HL-60/S4 treated with retinoic acid at 250 ng/mL for 4 days and 3 days (cell line): Measurements from ENCODE around the gene ERBB2.

Source experiments
- in situ Hi-C: fragments of 300-500 bp; cut with MboI; formaldehyde crosslinking; loops from 2 replicates; pipeline ENCODE4 v1.7.0; 2022; ENCODE audit warnings: low sequenced_read_pairs

Gene ERBB2

DNA sequence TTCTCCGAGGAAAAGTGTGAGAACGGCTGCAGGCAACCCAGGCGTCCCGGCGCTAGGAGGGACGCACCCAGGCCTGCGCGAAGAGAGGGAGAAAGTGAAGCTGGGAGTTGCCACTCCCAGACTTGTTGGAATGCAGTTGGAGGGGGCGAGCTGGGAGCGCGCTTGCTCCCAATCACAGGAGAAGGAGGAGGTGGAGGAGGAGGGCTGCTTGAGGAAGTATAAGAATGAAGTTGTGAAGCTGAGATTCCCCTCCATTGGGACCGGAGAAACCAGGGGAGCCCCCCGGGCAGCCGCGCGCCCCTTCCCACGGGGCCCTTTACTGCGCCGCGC is at the start of gene ERBB2:
Gene ERBB2 (plus strand): TSS at position 247 of the 330 bp plus-strand sequence. CDS start 175 bp downstream, outside the sequence.
- in situ Hi-C loops = no loop called here

DNA sequence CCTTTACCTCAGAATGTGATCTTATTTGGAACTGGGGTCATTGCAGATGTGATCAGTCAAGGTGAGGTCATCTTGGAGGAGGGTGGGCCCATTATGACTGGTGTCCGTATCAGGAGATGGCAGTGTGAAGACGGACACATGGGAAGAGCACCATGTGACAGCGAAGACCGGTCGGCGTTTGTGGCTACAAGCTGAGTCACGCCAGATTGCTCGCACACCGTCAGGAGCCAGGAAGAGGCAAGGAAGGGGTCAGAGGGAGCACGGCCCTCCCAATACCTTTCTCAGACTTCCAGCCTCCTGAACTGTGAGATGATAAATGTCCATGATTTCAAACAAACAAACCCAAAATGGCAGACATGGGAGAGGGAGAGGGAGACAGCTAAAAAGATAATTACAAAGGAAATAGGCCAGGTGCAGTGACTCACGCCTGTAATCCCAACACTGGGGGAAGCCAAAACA is 49.7 kb upstream of the ERBB2 start:
- in situ Hi-C loops = no loop called here

DNA sequence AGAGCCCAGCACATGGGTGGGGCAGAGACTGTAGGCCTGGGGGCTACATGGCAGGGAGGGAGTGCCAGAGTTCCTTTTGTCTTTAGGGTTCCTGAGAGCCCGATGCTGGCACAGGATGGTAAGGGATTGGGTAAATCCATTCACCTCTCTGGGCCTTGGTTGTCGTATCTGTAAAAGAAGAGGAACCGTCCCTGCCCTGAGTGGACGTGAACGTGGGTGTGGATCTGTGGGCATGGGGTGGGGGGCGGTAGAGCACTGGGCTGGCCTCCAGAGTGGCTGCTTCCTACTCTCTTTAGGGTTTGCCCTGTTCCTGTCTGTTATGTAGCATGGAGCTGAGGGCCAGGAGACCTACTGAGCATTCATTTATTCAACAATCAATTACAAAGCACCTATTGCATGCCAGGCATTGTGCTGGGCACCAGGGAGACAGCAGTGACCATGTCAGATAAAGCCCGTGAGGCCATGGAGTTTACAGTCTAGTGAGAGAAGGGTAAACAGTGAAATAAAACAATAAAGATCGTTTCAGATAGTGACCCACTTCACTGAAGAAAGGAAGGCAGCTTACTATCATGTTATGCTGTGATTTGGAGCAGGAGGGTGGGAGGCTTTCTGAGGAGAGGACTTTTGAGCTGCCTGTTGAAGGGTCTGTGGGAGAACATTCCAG is 47.8 kb upstream of the ERBB2 start:
- in situ Hi-C loops = no loop called here

DNA sequence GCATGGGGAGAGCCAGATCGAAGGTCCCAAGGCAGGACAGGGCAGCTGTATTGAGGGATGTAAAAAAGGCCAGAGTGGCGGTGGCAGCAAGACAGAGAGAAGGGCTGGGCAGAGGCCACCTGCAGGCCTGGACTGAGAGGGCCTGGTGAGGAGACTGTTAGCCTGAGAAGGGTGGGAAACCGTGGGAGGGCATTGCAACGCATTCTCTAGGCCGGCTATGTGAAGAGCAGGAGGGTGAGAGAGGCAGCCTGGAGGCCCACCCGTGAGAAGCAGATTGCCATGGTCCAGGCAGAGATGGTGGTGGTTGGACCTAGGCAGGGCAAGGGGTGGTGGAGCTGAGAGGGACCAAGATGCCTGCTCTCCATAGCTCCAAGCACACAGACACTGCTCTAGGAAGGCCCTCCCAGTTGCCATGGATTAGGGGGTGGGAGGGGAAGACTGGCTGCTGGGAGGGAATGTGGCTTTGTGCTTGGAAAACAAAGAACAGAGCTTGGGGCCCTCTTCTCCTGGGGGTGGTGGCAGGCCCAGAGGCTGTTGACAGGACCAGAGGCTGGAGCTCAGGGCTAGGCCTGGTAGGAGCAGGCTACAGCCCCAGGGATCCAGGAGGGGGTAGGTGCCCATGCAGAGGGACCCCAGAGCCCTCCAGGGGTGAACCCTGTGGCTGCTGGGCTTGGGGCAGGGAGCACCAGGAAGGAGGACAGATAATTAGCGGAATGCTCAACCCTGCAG is 47.1 kb upstream of the ERBB2 start:
- in situ Hi-C loops = no loop called here

DNA sequence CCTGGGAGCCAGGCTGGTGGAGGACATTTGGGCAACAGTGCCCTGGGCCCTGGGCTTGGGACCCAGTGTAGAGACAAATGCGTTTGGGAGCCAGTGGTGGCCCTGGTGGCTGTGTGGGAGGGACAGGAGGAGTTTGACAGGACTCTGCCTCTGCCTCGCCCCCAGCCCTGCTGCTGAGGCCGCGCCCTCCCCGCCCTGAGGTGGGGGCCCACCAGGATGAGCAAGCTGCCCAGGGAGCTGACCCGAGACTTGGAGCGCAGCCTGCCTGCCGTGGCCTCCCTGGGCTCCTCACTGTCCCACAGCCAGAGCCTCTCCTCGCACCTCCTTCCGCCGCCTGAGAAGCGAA is 46.6 kb upstream of the ERBB2 start:
- in situ Hi-C loops = no loop called here

DNA sequence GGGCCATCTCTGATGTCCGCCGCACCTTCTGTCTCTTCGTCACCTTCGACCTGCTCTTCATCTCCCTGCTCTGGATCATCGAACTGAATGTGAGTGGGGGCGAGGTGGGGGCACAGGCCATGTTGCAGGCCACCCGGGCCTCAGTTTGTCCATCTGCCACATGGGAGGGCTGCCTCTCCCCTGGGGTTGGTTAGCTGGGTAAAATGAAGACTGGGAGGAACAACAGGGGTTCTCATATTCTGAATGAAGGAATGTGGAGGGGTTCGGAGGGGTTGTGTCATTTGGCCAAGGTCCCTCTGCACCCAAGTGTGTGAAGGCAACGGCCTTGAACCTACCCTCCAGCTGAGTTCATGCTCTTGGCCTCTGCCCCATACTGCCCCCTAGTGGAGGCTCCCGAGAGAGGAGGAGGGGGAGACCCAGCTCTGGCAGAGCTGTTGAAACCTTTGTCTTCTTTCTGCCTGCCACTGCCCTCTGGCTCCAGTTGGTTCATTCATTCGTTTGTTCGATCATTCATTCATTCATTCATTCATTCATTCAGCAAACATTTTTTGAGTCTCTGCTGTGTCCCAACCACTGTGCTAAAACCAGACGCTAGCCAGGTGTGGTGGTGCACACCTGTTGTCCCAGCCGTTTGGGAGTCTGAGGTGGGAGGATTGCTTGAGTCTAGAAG is 46.1 kb upstream of the ERBB2 start:
- in situ Hi-C loops = no loop called here

DNA sequence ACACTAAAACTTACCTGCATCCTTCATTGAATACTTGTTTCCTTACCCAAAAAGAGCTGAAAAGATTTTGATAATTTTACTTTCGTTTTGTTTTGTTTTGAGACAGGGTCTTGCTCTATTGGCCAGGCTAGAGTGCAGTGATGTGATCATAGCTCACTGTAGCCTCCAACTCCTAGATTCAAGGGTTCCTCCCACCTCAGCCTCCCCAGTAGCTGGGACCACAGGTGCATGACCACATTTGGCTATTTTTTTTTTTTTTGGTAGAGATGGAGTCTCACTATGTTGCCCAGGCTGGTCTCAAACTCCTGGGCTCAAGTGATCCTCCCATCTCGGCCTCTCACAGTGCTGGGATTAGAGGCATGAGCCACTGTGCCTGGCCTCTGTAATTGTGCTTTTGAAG is 44.8 kb upstream of the ERBB2 start:
- in situ Hi-C loops = no loop called here

DNA sequence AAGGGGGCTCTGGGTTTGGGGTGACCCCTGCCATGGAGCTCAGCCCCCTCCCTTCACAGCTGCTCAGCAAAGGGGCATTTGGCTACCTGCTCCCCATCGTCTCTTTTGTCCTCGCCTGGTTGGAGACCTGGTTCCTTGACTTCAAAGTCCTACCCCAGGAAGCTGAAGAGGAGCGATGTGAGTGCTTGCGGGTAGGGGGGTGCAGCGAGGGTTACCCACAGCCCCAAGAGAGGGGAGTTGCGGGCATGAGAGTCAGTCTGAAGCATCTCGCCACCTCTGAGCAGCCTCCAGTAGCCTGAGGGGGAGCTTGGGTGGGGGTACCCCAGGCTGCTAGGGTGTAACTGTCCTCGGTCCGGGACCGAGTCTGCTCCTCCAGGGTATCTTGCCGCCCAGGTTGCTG is 41.5 kb upstream of the ERBB2 start:
- in situ Hi-C loops = no loop called here

DNA sequence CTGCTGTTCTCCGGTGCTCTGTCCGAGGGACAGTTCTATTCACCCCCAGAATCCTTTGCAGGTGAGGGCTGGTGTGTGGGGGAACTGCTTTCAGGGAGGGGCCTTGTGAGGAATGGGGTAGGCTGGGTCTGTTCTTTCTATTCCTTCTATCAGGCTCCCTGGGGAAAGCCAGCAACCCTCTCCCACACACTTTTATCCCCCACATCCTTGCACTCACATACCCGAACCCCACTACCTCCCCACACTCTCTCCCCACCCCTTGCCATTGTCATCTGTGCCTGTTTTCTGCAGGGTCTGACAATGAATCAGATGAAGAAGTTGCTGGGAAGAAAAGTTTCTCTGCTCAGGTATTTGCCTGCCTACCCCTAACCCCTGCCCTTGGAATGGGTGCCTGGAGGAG is 41.1 kb upstream of the ERBB2 start:
- in situ Hi-C loops = no loop called here

DNA sequence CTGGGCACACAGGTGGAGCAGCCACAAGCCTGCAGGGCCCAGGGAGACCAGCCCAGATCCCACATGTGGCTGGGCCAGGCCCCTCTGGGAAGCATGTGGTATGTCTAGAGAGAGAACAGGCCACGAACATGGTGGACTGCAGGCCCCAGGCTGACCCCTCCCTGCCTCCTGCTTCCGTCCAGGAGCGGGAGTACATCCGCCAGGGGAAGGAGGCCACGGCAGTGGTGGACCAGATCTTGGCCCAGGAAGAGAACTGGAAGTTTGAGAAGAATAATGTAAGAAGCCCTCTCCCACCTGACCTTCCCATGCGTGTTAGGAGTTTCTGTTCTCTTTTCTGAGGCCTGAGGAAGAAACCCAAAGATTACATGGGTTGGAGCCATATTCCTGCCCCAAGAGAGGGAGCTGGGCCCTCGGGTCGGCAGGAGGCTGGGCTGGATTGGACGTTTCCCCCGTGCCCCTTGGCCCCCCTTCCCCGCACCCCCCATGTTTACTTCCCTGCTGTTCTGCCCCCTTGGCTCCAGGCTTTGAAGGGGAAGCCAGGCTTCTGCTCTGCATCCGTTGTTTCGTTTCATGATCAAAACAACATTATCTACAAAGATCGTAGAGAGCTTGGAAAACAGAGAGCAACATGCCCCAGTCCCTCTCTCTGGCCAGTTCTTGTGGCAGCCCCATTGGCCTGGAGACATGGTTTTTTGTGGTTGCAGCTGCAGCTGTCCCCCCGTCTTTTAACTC is 40.4 kb upstream of the ERBB2 start:
- in situ Hi-C loops = no loop called here

DNA sequence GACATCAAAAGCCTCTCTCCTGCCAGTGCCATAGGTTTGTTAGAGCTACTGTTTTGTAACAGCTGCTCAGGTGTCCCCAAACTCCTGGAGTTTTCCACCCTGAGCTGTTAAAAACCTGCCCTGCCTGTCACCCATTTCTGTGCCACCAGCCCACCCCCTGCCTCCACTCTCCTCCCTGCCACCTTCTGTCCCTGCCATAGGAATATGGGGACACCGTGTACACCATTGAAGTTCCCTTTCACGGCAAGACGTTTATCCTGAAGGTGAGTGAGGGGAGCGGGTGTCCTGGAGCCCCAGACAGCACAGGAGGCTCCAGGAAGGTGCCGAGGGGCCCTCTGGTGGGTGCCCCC is 39.9 kb upstream of the ERBB2 start:
- in situ Hi-C loops = no loop called here

DNA sequence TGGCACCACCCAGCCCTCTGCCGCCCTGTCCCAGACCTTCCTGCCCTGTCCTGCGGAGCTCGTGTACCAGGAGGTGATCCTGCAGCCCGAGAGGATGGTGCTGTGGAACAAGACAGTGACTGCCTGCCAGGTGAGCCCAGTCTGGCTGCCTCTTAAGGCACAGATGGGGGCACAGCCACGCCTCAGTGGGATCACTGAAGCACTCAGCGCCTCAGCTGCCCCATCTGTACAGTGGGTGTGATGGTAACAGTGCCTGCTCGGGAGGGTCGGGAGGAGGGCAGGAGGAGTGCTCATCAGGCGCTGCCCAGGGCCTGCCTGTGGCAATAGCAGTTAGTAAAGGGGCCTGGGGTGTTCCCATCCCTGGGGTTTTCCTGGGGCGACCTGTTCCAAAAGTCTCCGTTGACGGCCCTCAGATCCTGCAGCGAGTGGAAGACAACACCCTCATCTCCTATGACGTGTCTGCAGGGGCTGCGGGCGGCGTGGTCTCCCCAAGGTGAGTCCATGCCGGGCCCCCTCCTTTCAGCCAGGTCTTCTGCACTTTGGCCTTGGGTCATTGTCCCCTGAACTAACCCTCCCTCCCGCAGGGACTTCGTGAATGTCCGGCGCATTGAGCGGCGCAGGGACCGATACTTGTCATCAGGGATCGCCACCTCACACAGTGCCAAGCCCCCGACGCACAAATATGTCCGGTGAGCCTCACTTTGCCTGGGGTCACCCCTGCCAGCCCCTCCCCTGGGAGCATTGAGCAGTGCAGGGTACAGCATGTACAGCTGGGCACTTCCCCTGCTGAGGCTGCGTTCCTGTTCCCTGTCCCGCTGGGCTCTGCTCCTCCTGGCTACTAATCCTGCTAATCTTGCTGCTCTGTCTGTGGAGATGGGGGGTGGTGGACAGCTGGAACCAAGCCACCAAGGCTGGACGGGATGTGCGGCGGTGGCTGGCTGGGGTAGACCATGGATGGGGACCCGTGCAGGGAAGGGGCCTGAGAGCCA is 39.2 kb upstream of the ERBB2 start:
- in situ Hi-C loops = no loop called here

DNA sequence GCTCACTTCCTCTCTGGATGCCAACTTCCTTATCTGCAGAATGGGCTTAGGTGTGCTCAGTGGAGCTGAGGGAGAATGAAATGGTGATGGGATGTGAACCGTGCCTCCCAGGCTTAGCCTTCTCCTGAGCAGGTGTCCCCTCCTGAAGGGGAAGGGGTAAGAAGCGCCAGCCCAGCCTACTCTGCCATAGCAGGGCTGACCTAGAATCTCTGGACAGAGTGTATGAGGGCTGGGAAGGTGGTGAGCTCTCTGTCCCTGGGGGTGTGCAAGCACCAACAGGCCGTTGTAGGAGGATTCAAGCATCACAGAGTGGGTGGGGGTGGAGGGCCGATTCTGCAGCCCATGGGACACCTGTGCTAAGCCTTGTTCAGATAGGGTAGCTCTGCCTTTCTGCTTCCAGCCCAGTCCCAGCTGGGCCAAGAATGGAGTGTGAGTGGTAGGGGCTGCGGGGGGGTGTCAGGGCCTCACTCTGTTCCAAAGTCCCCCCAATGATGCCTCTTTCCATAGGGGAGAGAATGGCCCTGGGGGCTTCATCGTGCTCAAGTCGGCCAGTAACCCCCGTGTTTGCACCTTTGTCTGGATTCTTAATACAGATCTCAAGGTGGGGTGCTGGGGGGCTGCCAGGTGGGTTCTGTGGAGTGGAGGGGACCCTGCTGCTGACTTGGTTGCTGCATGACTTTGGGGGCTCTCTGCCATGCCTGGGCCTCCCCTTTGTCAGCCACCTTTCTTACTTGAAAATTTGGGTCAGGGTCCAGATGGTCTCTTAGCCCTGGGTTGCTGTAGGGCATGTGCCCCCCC is 37.9 kb upstream of the ERBB2 start:
- in situ Hi-C loops = no loop called here

DNA sequence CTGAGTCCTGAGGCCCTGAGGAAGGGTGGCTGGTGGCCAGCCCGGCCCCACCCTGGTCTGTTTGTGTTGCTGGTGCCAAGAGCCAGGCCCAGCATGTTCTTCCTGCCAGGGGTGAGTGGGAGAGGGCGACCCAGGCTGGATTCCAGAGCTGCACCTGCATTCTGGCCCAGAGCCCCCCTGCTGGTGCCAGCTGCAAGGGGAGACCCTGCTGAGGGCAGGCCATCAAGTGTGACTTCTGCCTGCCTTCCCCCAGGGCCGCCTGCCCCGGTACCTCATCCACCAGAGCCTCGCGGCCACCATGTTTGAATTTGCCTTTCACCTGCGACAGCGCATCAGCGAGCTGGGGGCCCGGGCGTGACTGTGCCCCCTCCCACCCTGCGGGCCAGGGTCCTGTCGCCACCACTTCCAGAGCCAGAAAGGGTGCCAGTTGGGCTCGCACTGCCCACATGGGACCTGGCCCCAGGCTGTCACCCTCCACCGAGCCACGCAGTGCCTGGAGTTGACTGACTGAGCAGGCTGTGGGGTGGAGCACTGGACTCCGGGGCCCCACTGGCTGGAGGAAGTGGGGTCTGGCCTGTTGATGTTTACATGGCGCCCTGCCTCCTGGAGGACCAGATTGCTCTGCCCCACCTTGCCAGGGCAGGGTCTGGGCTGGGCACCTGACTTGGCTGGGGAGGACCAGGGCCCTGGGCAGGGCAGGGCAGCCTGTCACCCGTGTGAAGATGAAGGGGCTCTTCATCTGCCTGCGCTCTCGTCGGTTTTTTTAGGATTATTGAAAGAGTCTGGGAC is 37.1 kb upstream of the ERBB2 start:
- in situ Hi-C loops = no loop called here

DNA sequence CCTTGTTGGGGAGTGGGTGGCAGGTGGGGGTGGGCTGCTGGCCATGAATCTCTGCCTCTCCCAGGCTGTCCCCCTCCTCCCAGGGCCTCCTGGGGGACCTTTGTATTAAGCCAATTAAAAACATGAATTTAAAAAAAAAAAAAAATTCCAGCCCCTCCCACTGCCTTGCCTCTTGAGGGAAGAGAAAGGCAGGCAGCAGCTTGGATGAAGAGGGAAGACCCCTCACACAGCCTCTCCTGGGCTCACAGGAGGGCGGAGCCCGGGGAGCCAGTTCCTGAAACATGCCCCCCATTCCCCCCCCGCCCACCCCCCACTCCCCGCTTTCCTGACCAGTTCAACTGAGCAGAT is 36.5 kb upstream of the ERBB2 start:
- in situ Hi-C loops = no loop called here

DNA sequence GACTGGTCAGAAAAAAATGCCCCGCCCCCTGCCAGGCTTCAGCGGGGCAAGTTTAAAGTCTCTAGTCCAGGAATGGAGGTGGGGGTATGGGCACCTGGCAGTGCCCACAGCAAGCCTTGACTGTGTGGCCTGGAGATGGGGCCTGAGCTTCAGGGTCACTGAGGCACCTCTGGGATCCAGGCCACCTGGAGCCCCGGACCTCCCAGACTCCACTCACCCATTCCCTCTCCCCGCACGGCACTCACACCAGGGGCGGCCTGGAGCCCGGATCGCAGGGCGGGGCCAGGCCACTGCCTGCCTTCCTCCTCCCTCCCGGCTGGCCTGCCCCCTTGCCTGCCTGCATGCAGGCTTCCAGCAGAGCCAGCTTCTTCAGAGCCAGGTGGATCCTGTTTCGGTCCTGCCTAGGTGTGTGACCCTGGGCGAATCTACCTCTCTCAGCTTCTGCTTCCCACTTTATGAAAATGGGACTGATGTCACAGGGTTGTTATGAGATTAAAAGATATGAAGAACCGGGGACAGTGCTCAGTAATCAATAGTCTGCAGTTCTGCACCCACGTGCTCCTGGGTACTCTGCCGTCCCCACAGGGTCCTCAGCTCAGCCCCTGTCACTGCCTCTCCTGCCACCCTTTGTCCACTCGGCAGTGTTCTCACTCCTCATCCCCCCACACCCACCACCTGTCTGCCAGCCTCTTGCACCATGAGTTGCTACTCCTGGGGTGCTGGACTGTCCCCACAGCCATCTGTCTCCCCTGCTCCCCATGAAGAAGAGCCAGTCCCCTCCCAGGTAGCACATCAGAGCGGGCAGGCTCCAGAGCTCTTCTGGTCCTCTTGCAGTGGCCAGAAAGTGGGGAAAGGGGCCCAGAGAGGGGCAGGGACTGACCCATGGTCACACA is 35.9 kb upstream of the ERBB2 start:
- in situ Hi-C loops = no loop called here

DNA sequence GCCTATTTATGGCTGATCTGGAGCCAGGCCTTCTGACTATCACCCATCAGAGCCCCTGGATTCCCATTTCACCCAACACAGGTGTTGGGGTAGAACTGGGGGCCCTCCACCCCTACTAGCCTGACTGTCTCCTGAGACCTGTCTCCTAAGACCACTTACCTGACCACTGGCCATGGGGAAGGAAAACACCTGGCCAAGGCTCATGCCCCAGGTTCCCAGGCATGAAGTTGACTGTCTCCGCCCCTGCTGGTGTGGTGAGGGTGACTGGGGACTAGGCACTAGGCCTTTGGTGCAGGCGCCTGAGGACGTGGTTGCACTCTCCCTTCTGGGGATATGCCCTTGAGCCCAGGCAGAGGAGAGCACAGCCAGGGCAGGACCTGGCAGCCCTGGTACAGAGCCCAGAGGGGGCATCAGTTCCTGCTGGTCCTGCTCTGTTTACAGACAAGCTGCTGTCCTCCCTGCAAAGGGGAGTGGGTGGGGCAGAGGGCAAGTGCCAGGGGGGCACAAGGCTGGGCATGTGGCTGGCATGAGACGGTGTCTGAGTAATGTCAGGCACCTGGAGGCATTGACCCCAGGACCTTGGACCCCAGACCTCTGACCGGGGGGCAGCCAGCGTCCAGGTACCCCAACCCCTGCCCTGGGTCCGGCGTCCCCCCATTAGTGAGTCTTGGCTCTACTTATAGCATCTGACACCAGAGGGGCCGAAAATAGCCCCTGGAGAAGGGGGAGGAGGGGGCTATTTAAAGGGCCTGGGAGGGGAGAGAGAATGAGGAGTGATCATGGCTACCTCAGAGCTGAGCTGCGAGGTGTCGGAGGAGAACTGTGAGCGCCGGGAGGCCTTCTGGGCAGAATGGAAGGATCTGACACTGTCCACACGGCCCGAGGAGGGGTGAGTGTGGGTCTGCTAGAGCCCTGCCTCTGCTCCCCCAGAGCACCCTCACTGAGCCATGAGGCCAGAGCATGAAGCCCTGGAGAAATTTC is 35.0 kb upstream of the ERBB2 start, which contains the start of gene TCAP:
Gene TCAP (plus strand): TSS at position 769 of the 981 bp plus-strand sequence. CDS start 11 bp downstream, at position 780.
- in situ Hi-C loops = no loop called here
